Fibroblast of the aortic adventitia (primary cell): ENCODE data around the gene SLC2A4RG. TPM values are rescaled to one million over a fixed set of nuclear protein-coding genes. Genes with fewer than 3 reads are reported as not detected.
"Not testable (repeated sequence)": the region's sequence is repeated elsewhere in the genome, so short reads cannot be mapped to it uniquely, and the experiment has no call there.

Experiments used
- DNase-seq: peaks from one replicate; pipeline ENCODE4 v3.0.0-alpha.2; 2010; ENCODE audit warnings: low read depth
- H3K4me3 ChIP-seq: 2 replicates; pipeline ENCODE4 v1.5.1; 2011; ENCODE audit warnings: low read depth, mild to moderate bottlenecking, control low read depth, low read length, moderate library complexity
- total RNA-seq: library from RNA; depleted of rRNA; stranded (reverse); fragments of >200 nt; gene quantifications from 2 replicates; pipeline ENCODE4 v1.2.3, GENCODE V29; 2012; ENCODE audit warnings: low replicate concordance
- TF ChIP-seq, protein P1 (sequence below): IDR thresholded peaks from 2 replicates; pipeline ENCODE4 v1.5.1; 2011; ENCODE audit warnings: mild to moderate bottlenecking, low read length, control low read depth, inconsistent platforms; ENCODE audit not compliant: insufficient read depth

The SLC2A4RG gene
- total RNA-seq, 1 donor = 39.2 TPM

DNA sequence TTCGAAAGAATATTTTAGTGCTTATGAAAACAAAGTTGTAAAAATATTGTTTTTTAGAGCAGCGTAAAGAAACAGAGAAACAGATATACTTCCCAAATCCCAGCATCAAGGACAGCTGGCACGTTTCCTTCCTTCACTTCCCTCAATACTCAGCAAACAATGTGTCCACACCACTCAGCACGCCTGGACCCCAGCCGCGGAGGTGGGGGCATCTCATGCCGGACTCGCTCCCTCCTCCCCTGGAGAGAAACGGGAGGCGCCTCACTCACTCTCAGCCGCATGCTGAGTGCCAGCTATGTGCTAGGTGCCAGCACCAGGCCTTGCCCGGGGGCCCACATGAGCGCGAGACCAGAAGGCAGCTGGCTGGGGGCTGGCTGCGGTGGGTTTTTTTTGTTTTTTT, 34.7 kb downstream of the SLC2A4RG start:
- H3K4me3 ChIP-seq = no peak overlapping the region
- TF ChIP-seq, protein P1, sequence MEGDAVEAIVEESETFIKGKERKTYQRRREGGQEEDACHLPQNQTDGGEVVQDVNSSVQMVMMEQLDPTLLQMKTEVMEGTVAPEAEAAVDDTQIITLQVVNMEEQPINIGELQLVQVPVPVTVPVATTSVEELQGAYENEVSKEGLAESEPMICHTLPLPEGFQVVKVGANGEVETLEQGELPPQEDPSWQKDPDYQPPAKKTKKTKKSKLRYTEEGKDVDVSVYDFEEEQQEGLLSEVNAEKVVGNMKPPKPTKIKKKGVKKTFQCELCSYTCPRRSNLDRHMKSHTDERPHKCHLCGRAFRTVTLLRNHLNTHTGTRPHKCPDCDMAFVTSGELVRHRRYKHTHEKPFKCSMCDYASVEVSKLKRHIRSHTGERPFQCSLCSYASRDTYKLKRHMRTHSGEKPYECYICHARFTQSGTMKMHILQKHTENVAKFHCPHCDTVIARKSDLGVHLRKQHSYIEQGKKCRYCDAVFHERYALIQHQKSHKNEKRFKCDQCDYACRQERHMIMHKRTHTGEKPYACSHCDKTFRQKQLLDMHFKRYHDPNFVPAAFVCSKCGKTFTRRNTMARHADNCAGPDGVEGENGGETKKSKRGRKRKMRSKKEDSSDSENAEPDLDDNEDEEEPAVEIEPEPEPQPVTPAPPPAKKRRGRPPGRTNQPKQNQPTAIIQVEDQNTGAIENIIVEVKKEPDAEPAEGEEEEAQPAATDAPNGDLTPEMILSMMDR = no peak
- DNase-seq = no peak

DNA sequence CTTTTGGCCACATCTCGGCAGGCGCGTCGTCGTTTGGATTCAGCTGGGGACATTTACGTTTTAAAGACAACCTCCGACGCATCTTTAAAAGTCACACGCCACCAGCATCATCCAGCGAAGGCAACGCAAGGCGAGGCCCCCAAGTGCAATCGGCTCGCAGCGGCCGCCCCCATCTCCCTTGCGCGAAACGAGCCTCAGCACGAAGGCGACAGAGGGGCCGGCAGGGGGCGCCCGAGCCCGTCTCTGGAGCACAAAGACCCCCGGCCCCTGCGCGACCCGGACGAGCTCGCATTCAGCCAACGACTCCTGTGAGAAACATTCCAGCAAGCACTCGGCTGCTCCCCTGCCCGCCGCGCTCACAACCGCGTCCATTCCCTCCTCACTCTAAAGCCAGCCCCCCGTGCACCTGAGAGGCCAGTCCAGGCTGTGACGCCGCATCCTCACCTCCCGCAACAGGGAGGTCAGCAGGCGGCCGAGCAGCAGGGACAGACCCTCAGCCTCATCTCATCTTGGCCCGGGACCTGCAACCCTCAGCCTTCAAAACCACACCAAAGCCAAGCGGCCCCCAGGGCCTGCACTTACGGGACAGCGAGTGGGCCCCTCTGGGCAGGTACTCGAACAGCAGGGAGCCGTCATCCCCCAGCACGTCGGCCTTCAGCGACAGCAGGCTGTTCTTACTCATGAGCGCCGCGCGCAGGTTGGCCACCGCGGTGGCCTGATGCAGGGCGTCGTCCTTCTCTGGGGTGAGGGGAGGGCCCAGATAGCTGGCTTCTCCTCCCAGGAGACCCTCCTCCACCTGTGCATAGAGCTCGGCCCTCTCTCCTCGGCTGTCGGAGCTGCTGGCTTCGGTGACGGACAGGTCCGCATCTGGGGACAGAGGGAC, 35.8 kb downstream of the SLC2A4RG start:
- DNase-seq = peak; percentile 34
- H3K4me3 ChIP-seq = peak overlapping the region; percentile 46

DNA sequence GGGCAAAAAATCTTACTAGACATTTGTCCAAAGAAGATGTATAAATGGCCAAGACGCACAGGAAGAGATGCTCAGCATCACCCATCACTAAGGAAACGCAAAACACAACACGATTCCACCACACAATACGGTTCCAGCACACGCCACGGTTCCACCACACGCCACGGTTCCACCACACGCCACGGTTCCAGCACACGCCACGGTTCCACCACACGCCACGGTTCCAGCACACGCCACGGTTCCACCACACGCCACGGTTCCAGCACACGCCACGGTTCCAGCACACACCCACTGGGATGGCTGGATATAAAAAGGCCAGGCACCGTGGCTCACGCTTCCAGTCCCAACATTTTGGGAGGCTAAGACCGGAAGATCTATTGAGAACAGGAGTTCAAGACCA, 37.3 kb downstream of the SLC2A4RG start:
- not testable (repeated sequence) for DNase-seq, H3K4me3 ChIP-seq

More for the DNA sequence above, 35.8 kb downstream of the SLC2A4RG start:
- TF ChIP-seq, protein P1 = peak; percentile 76

DNA sequence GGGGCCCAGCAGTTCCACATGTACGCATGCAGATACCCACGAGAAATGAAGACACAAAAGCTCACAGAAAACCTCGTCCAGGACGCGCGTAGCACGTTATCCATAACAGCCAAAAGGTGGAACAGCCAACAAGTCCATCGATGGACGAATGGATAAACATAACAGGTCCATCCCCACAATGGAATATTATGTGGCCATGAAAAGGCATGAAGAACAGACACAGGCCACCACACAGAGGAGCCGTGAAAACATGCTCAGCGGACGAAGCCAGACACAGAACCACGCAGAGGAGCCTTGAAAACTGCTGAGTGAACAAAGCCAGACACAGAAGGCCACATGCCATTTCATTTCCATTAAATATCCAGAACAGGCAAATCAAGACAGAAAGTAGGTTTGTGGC, 38.0 kb downstream of the SLC2A4RG start:
- DNase-seq = no peak
- H3K4me3 ChIP-seq = no peak overlapping the region
- TF ChIP-seq, protein P1 = no peak

DNA sequence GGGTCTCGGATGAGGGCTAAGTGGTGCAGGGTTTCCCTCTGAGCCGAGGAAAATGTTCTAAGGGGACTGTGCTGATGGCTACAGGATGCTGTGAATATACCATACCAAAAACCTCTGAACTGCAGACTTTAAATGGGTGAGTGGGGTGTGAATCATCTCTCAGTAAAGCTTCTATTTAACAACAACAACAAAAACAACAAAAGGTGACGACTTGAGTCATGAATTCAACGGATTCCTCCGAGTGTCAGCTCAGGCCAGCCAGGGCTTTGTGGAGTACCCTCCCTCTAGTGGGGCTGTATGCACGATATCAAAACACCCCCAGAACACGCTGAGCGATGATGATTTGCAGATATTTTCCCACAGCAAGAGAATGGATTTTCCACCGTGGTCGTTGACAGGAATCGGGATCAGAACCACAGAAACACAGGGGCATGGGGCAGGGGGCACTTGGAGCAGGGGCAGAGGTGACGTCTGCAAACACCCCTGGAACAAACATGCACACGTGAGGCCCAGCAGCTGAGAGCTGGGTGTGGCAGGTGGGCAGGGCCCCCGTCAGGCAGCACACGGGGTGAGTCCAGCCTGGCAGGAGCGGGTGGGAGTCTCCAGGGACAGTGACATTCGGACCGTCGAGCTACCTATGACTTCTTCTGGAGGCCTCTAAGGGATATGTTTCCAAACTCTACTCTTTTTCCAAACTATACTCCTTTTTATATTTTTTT, 38.6 kb downstream of the SLC2A4RG start:
- no peak for DNase-seq
- TF ChIP-seq, protein P1 = no peak
- H3K4me3 ChIP-seq = no peak overlapping the region

DNA sequence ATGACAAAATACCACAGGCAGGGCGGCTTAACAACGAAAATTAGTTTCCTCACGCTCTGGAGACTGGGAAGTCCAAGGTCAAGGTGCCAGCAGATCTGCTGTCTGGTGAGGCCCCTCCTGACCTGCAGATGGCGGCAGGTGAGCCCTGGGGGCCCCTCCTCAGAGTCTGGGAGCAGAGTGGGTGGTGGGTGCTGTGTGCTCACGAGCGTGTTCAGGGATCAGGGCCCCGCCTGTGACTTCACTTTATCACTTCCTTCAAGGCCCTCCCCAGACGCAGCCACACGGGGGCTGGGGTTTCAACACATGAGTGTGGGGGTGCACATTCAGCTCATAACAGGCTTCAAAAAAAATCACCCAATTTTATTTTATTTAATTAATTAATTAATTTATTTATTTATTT, 39.3 kb downstream of the SLC2A4RG start:
- no peak for DNase-seq
- H3K4me3 ChIP-seq = no peak overlapping the region
- TF ChIP-seq, protein P1 = no peak

DNA sequence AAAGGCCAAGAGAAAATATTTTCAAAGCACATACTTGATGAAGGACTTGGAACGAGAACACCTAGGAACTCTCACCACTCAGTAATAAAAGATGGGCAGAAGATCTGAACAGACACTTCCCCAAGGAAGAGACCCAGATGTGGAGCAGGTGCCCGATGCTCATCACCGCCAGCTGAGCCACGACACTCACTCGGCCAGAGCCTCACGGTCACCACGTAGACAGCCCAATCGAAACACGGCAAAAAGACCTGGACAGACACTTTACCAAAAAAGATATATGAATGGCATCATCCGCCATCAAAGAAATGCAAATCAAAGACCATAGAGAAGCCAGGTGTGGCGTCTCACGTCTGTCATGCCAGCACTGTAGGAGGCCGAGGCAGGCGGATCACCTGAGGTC, 41.6 kb downstream of the SLC2A4RG start:
- no peak overlapping the region for H3K4me3 ChIP-seq
- TF ChIP-seq, protein P1 = no peak
- no peak for DNase-seq
